ENCODE measurements around the gene DOLPP1.

Gene DOLPP1

DNA sequence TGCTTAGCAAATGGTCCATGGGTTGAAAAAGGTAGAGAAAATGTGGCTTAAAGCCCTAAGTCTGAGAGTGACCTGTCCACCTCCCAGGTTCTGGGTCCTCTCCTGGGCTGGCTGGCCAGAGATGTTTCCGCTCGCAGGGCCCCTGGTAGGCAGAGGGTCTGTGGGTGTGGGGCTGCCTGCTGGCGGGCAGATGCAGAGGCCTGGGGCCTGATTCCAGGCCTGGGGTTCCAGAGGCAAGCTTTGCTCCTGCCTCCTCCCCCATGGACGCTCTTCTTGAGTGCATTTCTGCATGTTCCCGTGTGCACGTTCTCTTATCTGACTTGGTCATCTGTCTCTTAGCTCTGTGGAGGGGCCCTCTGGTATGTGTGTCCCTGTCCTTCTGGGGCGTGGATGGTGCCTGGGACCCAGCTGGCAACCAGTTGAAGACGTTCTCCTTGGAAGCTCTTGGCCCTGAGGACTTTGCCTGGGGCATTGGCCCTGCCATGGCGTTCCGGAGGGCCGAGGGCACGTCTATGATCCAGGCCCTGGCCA lies 40.7 kb upstream of the DOLPP1 start:
- H3K79me2 ChIP-seq (ENCODE audit: control insufficient read depth, insufficient read depth, low read length, unreplicated experiment), result peaks cover 30% of the 10 kb centered on the region
- no peak overlapping the region for H2AFZ ChIP-seq (ENCODE audit: low read length, unreplicated experiment)
- H3K4me3 ChIP-seq (ENCODE audit: low read depth, low read length), result no peak overlapping the region
- H3K36me3 ChIP-seq (ENCODE audit: insufficient read depth, low read length), result peaks cover 12% of the 10 kb centered on the region; the same call in 1 of the 2 replicates
- no peak overlapping the region for H3K27ac ChIP-seq (ENCODE audit: low read depth, low read length)
- no peaks in the 10 kb centered on the region for H3K27me3 ChIP-seq (ENCODE audit: insufficient read depth, low read length)
- H3K4me1 ChIP-seq (ENCODE audit: control insufficient read depth, insufficient read depth, low read length, unreplicated experiment), result peaks cover 13% of the 10 kb centered on the region

DNA sequence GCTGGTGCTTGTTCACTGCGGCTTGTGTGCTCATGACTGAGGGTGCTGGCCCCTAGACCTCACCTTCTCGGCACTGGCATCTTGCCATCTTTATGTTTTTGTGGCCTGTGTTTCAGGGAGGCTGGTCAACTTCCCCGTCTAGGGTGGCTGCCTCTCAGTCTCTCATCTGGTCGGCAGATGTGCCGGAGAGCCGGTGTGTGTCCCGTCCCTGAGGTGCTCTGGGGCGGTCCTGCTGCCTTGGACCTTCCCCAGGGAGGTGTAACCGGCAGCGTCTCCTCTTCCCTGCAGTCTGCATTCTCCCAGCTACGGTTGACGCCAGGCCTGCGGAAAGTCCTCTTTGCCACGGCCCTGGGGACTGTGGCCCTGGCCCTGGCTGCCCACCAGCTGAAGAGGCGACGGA lies 38.9 kb upstream of the DOLPP1 start:
- Histone ChIP-seq H3K27ac (ENCODE audit: low read depth, low read length) (no peak overlapping the region), H3K36me3 (ENCODE audit: insufficient read depth, low read length) (peaks cover 12% of the 10 kb centered on the region; the same call in 1 of the 2 replicates), H3K4me1 (ENCODE audit: control insufficient read depth, insufficient read depth, low read length, unreplicated experiment) (peaks cover 13% of the 10 kb centered on the region), H3K27me3 (ENCODE audit: insufficient read depth, low read length) (no peaks in the 10 kb centered on the region), H3K4me3 (ENCODE audit: low read depth, low read length) (no peak overlapping the region), H2AFZ (ENCODE audit: low read length, unreplicated experiment) (no peak overlapping the region), H3K79me2 (ENCODE audit: control insufficient read depth, insufficient read depth, low read length, unreplicated experiment) (peaks cover 26% of the 10 kb centered on the region)

DNA sequence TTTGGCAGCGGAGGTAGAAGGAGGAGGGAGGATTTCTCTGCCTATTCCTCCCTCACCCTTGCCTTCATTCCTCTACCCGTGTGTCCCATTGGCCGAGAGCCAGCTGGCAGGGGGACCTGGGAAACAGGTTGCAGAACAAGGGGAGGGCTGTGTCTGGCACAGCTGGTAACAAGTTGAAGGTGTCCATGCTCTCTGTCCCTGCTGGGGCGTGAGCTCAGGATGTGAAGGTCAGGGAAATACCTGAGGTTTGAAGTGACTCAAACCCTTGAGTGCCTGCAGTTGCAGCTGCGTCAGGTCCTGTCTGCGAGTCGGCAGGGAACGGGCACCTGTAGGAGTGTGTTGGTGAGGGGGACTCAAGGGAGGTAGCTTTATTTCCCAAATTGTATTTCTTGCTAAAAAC lies 28.3 kb upstream of the DOLPP1 start:
- H3K27me3 ChIP-seq (ENCODE audit: insufficient read depth, low read length), result no peaks in the 10 kb centered on the region

DNA sequence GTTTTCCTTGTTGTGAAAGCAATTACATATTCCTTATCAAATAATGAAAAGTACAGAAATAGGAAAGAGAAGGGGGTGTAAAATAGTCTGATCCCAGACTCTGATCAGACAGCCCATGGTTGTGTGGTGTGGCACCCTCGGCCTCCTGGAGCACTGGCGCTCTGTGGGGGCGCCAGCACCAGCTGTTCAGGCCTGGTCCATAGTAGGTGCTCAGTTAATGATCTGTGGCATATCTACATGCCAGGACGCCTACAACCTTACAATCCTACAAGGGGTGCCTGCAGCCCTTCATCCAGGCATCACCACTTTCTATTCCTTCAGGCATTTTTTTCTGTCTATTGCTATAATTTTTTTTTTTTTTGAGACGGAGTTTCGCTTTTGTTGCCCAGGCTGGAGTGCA lies 27.9 kb upstream of the DOLPP1 start:
- H3K4me1 ChIP-seq (ENCODE audit: control insufficient read depth, insufficient read depth, low read length, unreplicated experiment), result peaks cover 2% of the 10 kb centered on the region
- no peaks in the 10 kb centered on the region for H3K27me3 ChIP-seq (ENCODE audit: insufficient read depth, low read length)
- no peak overlapping the region for H3K4me3 ChIP-seq (ENCODE audit: low read depth, low read length)
- no peak overlapping the region for H2AFZ ChIP-seq (ENCODE audit: low read length, unreplicated experiment)
- no peaks in the 10 kb centered on the region for H3K79me2 ChIP-seq (ENCODE audit: control insufficient read depth, insufficient read depth, low read length, unreplicated experiment)
- H3K27ac ChIP-seq (ENCODE audit: low read depth, low read length), result no peak overlapping the region
- peaks cover 10% of the 10 kb centered on the region; the same call in 1 of the 2 replicates for H3K36me3 ChIP-seq (ENCODE audit: insufficient read depth, low read length)

More for the DNA sequence above, 28.3 kb upstream of the DOLPP1 start:
- Histone ChIP-seq H3K79me2 (ENCODE audit: control insufficient read depth, insufficient read depth, low read length, unreplicated experiment) (no peaks in the 10 kb centered on the region), H3K4me1 (ENCODE audit: control insufficient read depth, insufficient read depth, low read length, unreplicated experiment) (no peaks in the 10 kb centered on the region), H3K27ac (ENCODE audit: low read depth, low read length) (no peak overlapping the region), H3K4me3 (ENCODE audit: low read depth, low read length) (no peak overlapping the region), H3K36me3 (ENCODE audit: insufficient read depth, low read length) (peaks cover 10% of the 10 kb centered on the region; the same call in 1 of the 2 replicates), H2AFZ (ENCODE audit: low read length, unreplicated experiment) (no peak overlapping the region)

DNA sequence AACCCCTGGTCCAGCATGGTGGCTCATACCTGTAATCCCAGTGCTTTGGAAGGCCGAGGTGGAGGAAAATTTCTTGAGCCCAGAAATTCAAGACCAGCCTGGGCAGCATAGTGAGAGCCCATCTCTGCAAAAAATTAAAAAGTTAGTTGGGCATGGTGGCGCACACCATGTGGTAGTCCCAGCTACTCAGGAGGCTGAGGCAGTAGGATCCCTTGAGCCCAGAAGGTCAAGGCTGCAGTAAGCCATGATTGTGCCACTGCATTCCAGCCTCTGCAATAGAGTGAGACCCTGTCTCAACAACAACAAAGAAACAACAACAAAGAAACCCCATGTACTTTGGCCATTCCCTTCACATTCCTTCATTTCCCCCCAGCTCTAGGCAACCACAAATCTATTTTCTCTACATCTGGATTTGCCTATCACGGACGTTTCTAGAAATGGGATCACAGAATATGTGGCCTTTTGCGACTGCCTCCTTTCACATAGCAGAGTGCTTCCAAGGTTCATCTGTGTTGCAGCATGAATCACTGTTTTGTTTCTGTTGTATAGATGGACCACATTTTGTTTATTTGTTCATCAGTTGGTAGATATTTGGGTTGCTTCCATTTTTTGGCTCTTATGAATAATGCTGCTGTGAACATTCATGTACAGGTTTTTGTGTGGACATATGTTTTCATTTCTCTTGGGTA lies 26.6 kb upstream of the DOLPP1 start:
- Histone ChIP-seq H3K27me3 (ENCODE audit: insufficient read depth, low read length) (no peaks in the 10 kb centered on the region), H3K4me3 (ENCODE audit: low read depth, low read length) (no peak overlapping the region), H3K79me2 (ENCODE audit: control insufficient read depth, insufficient read depth, low read length, unreplicated experiment) (no peaks in the 10 kb centered on the region), H2AFZ (ENCODE audit: low read length, unreplicated experiment) (no peak overlapping the region), H3K27ac (ENCODE audit: low read depth, low read length) (no peak overlapping the region), H3K4me1 (ENCODE audit: control insufficient read depth, insufficient read depth, low read length, unreplicated experiment) (peaks cover 13% of the 10 kb centered on the region), H3K36me3 (ENCODE audit: insufficient read depth, low read length) (peaks cover 9% of the 10 kb centered on the region; the same call in 1 of the 2 replicates)

DNA sequence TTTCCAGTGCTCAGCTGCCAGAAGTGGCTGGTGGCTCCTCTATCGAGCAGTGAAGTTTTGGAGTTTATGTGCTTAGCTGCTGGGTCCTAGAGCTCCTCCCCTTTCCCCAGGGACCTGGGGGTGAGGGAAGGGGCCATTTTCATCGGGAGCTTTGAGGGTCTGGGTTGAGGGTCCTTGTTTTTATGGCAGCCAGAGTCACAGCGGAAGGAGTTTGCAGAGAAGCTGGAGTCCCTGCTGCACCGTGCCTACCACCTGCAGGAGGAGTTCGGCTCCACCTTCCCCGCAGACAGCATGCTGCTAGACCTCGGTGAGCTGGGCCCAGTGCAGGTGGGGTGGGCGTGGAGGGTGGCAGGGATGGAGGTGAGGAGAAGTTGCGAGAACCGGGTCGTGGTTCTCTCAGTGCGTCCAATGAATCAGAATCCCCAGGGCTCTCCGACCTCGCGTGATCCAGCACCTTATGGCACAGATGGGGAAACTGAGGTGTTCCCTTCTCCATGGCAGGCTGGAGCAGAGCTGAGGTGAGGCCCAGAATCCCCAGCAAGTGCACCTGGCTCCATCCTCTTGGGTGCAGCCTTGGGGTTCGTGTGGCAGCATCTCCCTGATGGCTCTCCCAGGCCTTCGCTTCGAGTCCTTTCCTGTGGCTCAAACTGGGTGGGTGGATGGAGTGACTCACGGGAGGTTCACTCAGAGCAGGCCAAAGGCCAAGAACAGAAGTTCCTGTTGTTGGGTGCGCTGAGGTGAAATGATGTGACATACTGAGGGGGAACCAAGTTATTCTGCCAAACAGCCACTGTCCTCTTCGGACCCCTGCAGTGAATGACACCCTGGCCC lies 21.7 kb upstream of the DOLPP1 start:
- Histone ChIP-seq H3K27me3 (ENCODE audit: insufficient read depth, low read length) (no peaks in the 10 kb centered on the region), H3K4me1 (ENCODE audit: control insufficient read depth, insufficient read depth, low read length, unreplicated experiment) (peaks cover 20% of the 10 kb centered on the region), H3K79me2 (ENCODE audit: control insufficient read depth, insufficient read depth, low read length, unreplicated experiment) (no peaks in the 10 kb centered on the region), H3K4me3 (ENCODE audit: low read depth, low read length) (no peak overlapping the region), H2AFZ (ENCODE audit: low read length, unreplicated experiment) (no peak overlapping the region), H3K27ac (ENCODE audit: low read depth, low read length) (no peak overlapping the region), H3K36me3 (ENCODE audit: insufficient read depth, low read length) (0 out of 2 replicates have a peak, but pooled peaks cover 4% of the 10 kb centered on the region)

DNA sequence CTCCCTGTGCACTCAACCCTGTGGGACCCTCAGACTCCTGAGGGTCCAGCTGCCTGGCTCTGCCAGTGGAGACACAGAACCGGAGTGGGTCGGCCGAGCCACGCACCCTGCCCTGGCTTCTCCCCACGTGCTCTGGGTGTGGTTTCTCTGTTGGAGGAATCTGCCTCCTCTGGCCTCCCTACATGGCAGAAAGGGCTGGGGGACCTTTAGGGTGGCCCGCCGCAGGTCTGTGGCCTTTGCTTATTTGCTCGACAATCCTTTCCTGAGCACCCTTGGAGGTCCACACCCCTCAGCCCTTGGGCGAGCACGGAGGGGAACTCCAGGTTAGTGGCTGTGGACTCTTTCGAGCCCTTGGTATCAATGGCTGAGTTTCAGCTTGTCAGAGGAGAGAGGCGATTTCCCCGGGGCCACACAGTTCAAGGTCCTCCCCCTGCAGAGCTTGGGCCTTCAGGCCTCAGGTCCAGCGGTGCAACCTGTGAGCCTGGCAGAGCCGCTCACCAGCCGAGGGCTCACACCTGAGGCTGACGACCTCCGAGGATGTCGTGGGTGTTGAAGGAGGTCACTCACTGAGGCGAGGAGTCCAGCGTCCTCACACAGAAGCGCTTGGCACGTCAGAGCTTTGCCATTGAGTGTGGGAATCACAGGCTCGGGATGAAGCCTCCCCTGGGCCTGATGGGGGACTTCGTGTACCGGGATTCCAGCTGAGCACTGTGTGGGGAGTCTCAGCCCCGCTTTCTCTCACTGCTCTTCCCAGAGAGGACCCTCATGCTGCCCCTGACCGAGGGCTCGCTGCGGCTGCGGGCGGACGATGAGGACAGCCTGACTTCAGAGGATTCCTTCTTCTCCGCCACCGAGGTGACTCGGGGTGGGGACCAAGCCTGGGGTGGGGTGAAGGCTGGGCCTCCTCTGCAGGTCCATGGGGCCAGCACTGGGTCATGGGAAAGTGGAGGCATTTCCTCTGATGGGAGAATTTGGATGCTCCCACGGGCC lies 20.8 kb upstream of the DOLPP1 start:
- H3K27me3 ChIP-seq (ENCODE audit: insufficient read depth, low read length), result no peaks in the 10 kb centered on the region
- no peak overlapping the region for H3K4me3 ChIP-seq (ENCODE audit: low read depth, low read length)
- no peaks in the 10 kb centered on the region for H3K79me2 ChIP-seq (ENCODE audit: control insufficient read depth, insufficient read depth, low read length, unreplicated experiment)
- H3K4me1 ChIP-seq (ENCODE audit: control insufficient read depth, insufficient read depth, low read length, unreplicated experiment), result peaks cover 20% of the 10 kb centered on the region
- no peak overlapping the region for H2AFZ ChIP-seq (ENCODE audit: low read length, unreplicated experiment)
- no peak overlapping the region for H3K27ac ChIP-seq (ENCODE audit: low read depth, low read length)
- H3K36me3 ChIP-seq (ENCODE audit: insufficient read depth, low read length), result 0 out of 2 replicates have a peak, but pooled peaks cover 4% of the 10 kb centered on the region

DNA sequence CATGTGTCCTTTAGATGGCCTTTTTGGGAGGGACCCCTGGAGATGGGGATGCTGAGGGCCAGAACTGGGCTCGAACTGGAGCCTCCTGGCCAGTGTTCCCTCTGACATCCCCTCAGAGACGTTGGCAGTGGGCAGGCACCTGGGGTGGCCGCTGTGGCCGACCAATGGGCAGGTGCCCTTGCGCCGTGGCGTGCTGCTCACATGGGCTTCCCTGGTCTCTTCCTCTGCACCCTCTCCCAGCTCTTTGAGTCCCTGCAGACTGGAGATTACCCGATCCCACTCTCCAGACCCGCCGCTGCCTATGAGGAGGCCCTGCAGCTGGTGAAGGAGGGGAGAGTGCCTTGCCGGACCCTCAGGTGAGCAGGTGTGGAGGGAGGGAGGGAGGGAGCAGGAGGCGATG lies 19.9 kb upstream of the DOLPP1 start:
- Histone ChIP-seq H3K27ac (ENCODE audit: low read depth, low read length) (no peak overlapping the region), H3K79me2 (ENCODE audit: control insufficient read depth, insufficient read depth, low read length, unreplicated experiment) (no peaks in the 10 kb centered on the region), H2AFZ (ENCODE audit: low read length, unreplicated experiment) (no peak overlapping the region), H3K36me3 (ENCODE audit: insufficient read depth, low read length) (0 out of 2 replicates have a peak, but pooled peaks cover 7% of the 10 kb centered on the region), H3K27me3 (ENCODE audit: insufficient read depth, low read length) (no peaks in the 10 kb centered on the region), H3K4me3 (ENCODE audit: low read depth, low read length) (no peak overlapping the region), H3K4me1 (ENCODE audit: control insufficient read depth, insufficient read depth, low read length, unreplicated experiment) (peaks cover 20% of the 10 kb centered on the region)

DNA sequence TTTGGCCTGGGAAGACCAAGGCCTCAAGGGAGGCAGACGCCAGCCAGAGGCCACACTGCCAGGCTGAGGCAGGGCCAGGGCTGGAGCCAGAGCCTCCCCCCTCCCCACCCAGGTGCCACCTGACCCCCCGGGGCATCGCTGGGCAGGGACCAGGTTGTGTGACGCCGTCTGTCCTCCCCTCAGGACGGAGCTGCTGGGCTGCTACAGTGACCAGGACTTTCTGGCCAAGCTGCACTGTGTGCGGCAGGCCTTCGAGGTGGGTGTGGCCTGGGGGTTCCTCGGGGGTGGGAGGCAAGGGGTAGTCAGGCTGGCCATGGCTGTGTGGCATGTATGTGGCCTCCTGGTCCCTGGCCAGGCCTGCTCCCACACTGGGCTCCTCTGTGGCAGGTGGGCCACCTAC lies 17.9 kb upstream of the DOLPP1 start:
- H3K4me3 ChIP-seq (ENCODE audit: low read depth, low read length), result no peak overlapping the region
- H3K79me2 ChIP-seq (ENCODE audit: control insufficient read depth, insufficient read depth, low read length, unreplicated experiment), result no peaks in the 10 kb centered on the region
- peaks cover 18% of the 10 kb centered on the region for H3K4me1 ChIP-seq (ENCODE audit: control insufficient read depth, insufficient read depth, low read length, unreplicated experiment)
- H2AFZ ChIP-seq (ENCODE audit: low read length, unreplicated experiment), result no peak overlapping the region
- no peak overlapping the region for H3K27ac ChIP-seq (ENCODE audit: low read depth, low read length)
- no peaks in the 10 kb centered on the region for H3K27me3 ChIP-seq (ENCODE audit: insufficient read depth, low read length)
- 0 out of 2 replicates have a peak, but pooled peaks cover 7% of the 10 kb centered on the region for H3K36me3 ChIP-seq (ENCODE audit: insufficient read depth, low read length)

DNA sequence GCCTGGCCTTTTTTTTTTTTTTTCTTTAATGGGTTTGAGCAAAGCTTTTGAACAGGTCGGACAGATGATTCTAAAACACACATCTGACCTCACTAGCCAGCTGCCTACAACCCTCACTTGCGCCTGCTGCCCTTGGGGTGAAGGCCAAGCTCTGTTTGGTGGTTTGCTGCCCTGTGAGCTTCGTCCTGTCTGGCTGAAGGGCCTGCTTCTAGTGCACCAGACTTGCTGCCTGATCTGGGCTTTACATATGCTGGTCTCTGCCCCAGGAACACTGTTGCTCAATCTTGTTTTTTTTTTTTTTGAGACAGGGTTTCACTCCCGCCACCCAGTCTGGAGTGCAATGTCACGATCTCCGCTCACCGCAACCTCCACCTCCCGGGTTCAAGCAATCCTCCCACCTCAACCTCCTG lies 16.4 kb upstream of the DOLPP1 start:
- Histone ChIP-seq H3K27ac (ENCODE audit: low read depth, low read length) (no peak overlapping the region), H2AFZ (ENCODE audit: low read length, unreplicated experiment) (no peak overlapping the region), H3K36me3 (ENCODE audit: insufficient read depth, low read length) (0 out of 2 replicates have a peak, but pooled peaks cover 7% of the 10 kb centered on the region), H3K4me3 (ENCODE audit: low read depth, low read length) (no peak overlapping the region), H3K79me2 (ENCODE audit: control insufficient read depth, insufficient read depth, low read length, unreplicated experiment) (no peaks in the 10 kb centered on the region), H3K27me3 (ENCODE audit: insufficient read depth, low read length) (no peaks in the 10 kb centered on the region), H3K4me1 (ENCODE audit: control insufficient read depth, insufficient read depth, low read length, unreplicated experiment) (peaks cover 5% of the 10 kb centered on the region)

Data from ACC112 (cell line).